ENCODE data around the gene IER3. TPM values are rescaled to one million over a fixed set of nuclear protein-coding genes. Genes with fewer than 3 reads are reported as not detected.

IER3 gene
- total and polyA plus RNA-seq, 2 of the 13 experiments (the other 11 are each of a cell fraction or from before 2014, with no cell fraction given), result 51.1 to 131 TPM

GRCh38 chr6:30744054-30744805 lies at the start of gene IER3 (continued):
- TF ChIP-seq YEATS2 (CRISPR knock-in tag; IDR thresholded peaks at IDR 0.05; ENCODE audit: borderline replicate concordance) (peak; percentile 85; the same call in 1 of the 2 replicates), EP300 (IDR thresholded peaks at IDR 0.05; ENCODE audit: low read depth in 2 of 2, low read length in 2 of 2) (peak; percentile 10 to 27; a peak in 1 of 4 replicates), EP300 (CRISPR knock-in tag; IDR thresholded peaks at IDR 0.05; ENCODE audit: borderline replicate concordance) (0 out of 2 replicates have a peak, but pooled peaks have one; percentile 40), FOXK1 (CRISPR knock-in tag; IDR thresholded peaks at IDR 0.05; ENCODE audit: borderline replicate concordance, low read depth) (peak; percentile 64), ZNF263 (CRISPR knock-in tag; IDR thresholded peaks at IDR 0.05) (peak; percentile 75), ZNF749 (CRISPR knock-in tag; IDR thresholded peaks at IDR 0.05; ENCODE audit: borderline replicate concordance) (no peak; the same call in 1 of the 2 replicates), RNF219 (CRISPR knock-in tag; IDR thresholded peaks at IDR 0.05) (no peak), MIER2 (CRISPR knock-in tag; IDR thresholded peaks at IDR 0.05) (peak; percentile 66; the same call in 1 of the 2 replicates), PTBP1 (IDR thresholded peaks at IDR 0.05; ENCODE audit: low read depth, low read length, poor library complexity, severe bottlenecking) (no peak), ZIK1 (CRISPR knock-in tag; IDR thresholded peaks at IDR 0.05; ENCODE audit: borderline replicate concordance, low read depth) (peak; percentile 56; the same call in 1 of the 2 replicates), MBD4 (IDR thresholded peaks at IDR 0.05; ENCODE audit: borderline replicate concordance, low read length) (no peak), MAFG (CRISPR knock-in tag; IDR thresholded peaks at IDR 0.05) (no peak), TERF1 (CRISPR knock-in tag; IDR thresholded peaks at IDR 0.05) (no peak), ZNF281 (CRISPR knock-in tag; IDR thresholded peaks at IDR 0.05; ENCODE audit: borderline replicate concordance) (peak; percentile 63; the same call in 1 of the 2 replicates), ZNF790 (CRISPR knock-in tag; IDR thresholded peaks at IDR 0.05; ENCODE audit: borderline replicate concordance) (no peak), ZNF326 (CRISPR knock-in tag; IDR thresholded peaks at IDR 0.05; ENCODE audit: borderline replicate concordance) (no peak), ZBTB43 (CRISPR knock-in tag; conservative IDR thresholded peaks at IDR 0.05) (peak; percentile 83), ZBTB44 (CRISPR knock-in tag; IDR thresholded peaks at IDR 0.05) (no peak; the same call in 1 of the 2 replicates), PRMT3 (CRISPR knock-in tag; IDR thresholded peaks at IDR 0.05; ENCODE audit: borderline replicate concordance, low read depth) (peak; percentile 82; the same call in 1 of the 2 replicates)
